ENCODE measurements around the gene LANCL2.

DNA sequence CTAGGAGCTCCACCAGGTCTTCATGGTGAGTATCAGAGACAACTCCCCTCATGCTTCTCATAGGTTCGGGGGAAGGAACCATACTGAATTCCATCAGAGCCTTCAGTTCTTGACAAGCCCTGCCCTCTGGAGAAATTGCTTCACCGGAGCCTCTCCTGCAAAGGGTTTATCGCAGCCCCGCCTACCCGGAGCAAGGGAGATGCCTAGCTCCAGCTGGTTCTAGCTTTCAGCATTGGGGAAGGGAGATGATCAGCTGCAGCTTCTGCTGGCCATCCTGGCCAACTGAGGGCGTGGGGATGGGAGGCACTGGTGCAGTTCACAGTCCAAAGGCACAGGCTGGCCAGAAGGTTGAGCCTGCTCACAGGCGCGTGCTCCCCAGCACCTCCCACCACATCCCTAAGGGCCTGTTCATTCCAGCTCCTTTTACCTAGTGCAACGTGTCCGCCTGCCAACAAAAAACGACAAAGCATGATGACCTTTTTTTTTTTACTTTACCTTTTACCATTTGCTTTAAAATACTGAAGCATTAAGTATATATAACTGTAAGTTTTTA lies 31.2 kb downstream of the LANCL2 start:
- TF ChIP-seq, protein P1, sequence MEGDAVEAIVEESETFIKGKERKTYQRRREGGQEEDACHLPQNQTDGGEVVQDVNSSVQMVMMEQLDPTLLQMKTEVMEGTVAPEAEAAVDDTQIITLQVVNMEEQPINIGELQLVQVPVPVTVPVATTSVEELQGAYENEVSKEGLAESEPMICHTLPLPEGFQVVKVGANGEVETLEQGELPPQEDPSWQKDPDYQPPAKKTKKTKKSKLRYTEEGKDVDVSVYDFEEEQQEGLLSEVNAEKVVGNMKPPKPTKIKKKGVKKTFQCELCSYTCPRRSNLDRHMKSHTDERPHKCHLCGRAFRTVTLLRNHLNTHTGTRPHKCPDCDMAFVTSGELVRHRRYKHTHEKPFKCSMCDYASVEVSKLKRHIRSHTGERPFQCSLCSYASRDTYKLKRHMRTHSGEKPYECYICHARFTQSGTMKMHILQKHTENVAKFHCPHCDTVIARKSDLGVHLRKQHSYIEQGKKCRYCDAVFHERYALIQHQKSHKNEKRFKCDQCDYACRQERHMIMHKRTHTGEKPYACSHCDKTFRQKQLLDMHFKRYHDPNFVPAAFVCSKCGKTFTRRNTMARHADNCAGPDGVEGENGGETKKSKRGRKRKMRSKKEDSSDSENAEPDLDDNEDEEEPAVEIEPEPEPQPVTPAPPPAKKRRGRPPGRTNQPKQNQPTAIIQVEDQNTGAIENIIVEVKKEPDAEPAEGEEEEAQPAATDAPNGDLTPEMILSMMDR (IDR thresholded peaks at IDR 0.05 in 8 of 11, conservative IDR thresholded peaks at IDR 0.05 in 3 of 11), result no peak
- TF ChIP-seq POLR2AphosphoS5 (IDR thresholded peaks at IDR 0.05), result no peak
